GM21619 (cell line): ENCODE data around the gene R3HDM2.

Experiments used
- ATAC-seq: cut with Tn5 transposase; IDR thresholded peaks from one replicate; pipeline ENCODE4 v1.9.1; 2021; ENCODE audit not compliant: unreplicated experiment

R3HDM2 gene

GRCh38 chr12:57430931-57431566 lies at the start of gene R3HDM2:
R3HDM2 (minus strand) TSS chr12:57431043; CDS start chr12:57310428, 120,615 bp downstream.
- ATAC-seq = peak; percentile 96

GRCh38 chr12:57479376-57480115 lies 48.7 kb upstream of the R3HDM2 start, which contains the start of gene ARHGAP9:
ARHGAP9 (minus strand) TSS chr12:57479866; CDS start chr12:57479406, 460 bp downstream.
- peak; percentile 36 for ATAC-seq

GRCh38 chr12:57479043-57479375 lies 48.2 kb upstream of the R3HDM2 start:
- ATAC-seq = no peak

- peak; percentile 31 for ATAC-seq
Observed at GRCh38 chr12:57477710-57478681, 47.2 kb upstream of the R3HDM2 start.

- no peak for ATAC-seq
Observed at GRCh38 chr12:57476993-57477709, 46.3 kb upstream of the R3HDM2 start.

GRCh38 chr12:57476162-57476992 lies 45.5 kb upstream of the R3HDM2 start:
- ATAC-seq = peak; percentile 31

GRCh38 chr12:57475271-57476161 lies 44.7 kb upstream of the R3HDM2 start:
- no peak for ATAC-seq

- ATAC-seq = no peak
Observed at GRCh38 chr12:57474862-57475261, 44.0 kb upstream of the R3HDM2 start.

- no peak for ATAC-seq
Observed at GRCh38 chr12:57474430-57474829, 43.6 kb upstream of the R3HDM2 start.

- ATAC-seq = no peak
Observed at GRCh38 chr12:57473886-57474285, 43.0 kb upstream of the R3HDM2 start.

GRCh38 chr12:57473392-57473791 lies 42.5 kb upstream of the R3HDM2 start:
- ATAC-seq = no peak

GRCh38 chr12:57472391-57472790 lies 41.5 kb upstream of the R3HDM2 start:
- ATAC-seq = no peak

- no peak for ATAC-seq
Observed at GRCh38 chr12:57471661-57472060, 40.8 kb upstream of the R3HDM2 start.

GRCh38 chr12:57470970-57471656 lies 40.3 kb upstream of the R3HDM2 start:
- ATAC-seq = no peak

GRCh38 chr12:57470286-57470969 lies 39.6 kb upstream of the R3HDM2 start:
- ATAC-seq = no peak

- ATAC-seq = no peak
Observed at GRCh38 chr12:57469296-57470164, 38.7 kb upstream of the R3HDM2 start.

GRCh38 chr12:57467915-57468314 lies 37.1 kb upstream of the R3HDM2 start:
- no peak for ATAC-seq
